ENCODE results near the gene TACC3.

DNA sequence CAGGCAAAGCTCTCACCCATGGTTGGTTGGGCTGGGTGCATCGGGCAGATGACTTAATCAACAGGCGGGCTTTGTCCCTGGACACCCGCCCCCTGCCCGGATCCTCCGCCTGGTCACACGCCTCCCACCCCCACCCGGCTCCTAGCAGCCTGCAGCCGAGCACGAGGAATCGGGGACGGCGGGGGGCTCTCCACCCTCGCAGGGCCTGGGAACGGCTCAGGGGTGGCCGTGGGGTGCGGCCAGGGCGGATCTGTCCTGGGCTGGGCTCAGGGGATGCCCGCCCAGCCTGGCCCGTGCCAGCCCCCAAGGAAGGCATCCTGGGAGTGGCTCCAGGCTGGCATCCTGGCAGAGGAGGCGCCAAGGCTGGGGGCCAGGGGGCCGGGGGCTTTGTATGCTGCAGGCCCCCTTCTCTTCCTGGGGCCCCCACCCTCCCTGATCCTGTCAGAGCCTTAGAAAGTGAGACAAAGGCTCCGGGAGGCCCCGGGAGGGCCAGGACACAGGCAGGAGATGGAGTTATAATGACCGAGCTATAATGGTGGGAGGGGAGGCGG is 39.3 kb downstream of the TACC3 start:
- TF ChIP-seq, protein P1, sequence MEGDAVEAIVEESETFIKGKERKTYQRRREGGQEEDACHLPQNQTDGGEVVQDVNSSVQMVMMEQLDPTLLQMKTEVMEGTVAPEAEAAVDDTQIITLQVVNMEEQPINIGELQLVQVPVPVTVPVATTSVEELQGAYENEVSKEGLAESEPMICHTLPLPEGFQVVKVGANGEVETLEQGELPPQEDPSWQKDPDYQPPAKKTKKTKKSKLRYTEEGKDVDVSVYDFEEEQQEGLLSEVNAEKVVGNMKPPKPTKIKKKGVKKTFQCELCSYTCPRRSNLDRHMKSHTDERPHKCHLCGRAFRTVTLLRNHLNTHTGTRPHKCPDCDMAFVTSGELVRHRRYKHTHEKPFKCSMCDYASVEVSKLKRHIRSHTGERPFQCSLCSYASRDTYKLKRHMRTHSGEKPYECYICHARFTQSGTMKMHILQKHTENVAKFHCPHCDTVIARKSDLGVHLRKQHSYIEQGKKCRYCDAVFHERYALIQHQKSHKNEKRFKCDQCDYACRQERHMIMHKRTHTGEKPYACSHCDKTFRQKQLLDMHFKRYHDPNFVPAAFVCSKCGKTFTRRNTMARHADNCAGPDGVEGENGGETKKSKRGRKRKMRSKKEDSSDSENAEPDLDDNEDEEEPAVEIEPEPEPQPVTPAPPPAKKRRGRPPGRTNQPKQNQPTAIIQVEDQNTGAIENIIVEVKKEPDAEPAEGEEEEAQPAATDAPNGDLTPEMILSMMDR (IDR thresholded peaks at IDR 0.05; ENCODE audit: low read depth, low read length, poor library complexity, severe bottlenecking): no peak
- no peak for TF ChIP-seq EZH2phosphoT487 (IDR thresholded peaks at IDR 0.05; ENCODE audit: borderline replicate concordance, low read length)
